GM12878 (cell line): ENCODE measurements around the gene GAD2. TPM values are rescaled to one million over a fixed set of nuclear protein-coding genes. Genes with fewer than 3 reads are reported as not detected.

Experiments
- ATAC-seq: fragments of 200-7000 bp; cut with Tn5 transposase; 3 replicates; pipeline ENCODE4 v1.9.1; 2020; ENCODE audit warnings: mild to moderate bottlenecking, moderate library complexity
- BruUV-seq: library from RNA; stranded (reverse); fragments of 400-500 nt; replicated peaks from 2 replicates; lab custom pipeline; 2021; lab: Mats Ljungman, UMichigan
- CTCF ChIA-PET: fragments of 300-600 bp; sonication (Branson Sonifier 250); formaldehyde crosslinking; extraction: SDS; loops from one replicate; lab custom pipeline; 2021; ENCODE audit warnings: inconsistent platforms; lab: Yijun Ruan, JAX
- POLR2A ChIA-PET: fragments of 350-600 bp; formaldehyde crosslinking; extraction: SDS; loops from one replicate; lab custom pipeline; 2021; ENCODE audit warnings: inconsistent platforms; lab: Charles Lee
- RAD21 ChIA-PET: fragments of 300-600 bp; sonication (Branson Sonifier 250); formaldehyde crosslinking; loops from one replicate; lab custom pipeline; 2023; ENCODE audit warnings: antibody characterized with exemption; ENCODE audit not compliant: unreplicated experiment; lab: Charles Lee
- SMC1A ChIA-PET: fragments of 300-600 bp; sonication (Branson Sonifier 250); formaldehyde crosslinking; loops from one replicate; lab custom pipeline; 2023; ENCODE audit not compliant: unreplicated experiment, uncharacterized antibody; lab: Charles Lee
- DNase-seq: peaks from one replicate; pipeline ENCODE4 v3.0.0-alpha.2; 2011; ENCODE audit warnings: low read depth, low spot score
- FAIRE-seq: peaks from 3 replicates; lab custom pipeline; 2011; peaks lifted over from hg19 to GRCh38; lab: Jason Lieb, UNC
- H2AFZ ChIP-seq: 2 replicates; pipeline ENCODE4 v1.6.0; 2011; ENCODE audit warnings: low read depth, low read length, control low read depth; ENCODE audit not compliant: control insufficient read depth
- H3K27ac ChIP-seq: 2 replicates; pipeline ENCODE4 v1.5.1; 2011; ENCODE audit warnings: control low read depth; ENCODE audit not compliant: control insufficient read depth, insufficient read depth
- H3K27me3 ChIP-seq, 2 experiments: replicated peaks in 1 of 2; 2 replicates each; pipeline versions ENCODE4 v1.6.0 to v1.6.1; 2011; ENCODE audit warnings: low read length in 1 of 2; ENCODE audit not compliant: control insufficient read depth in 2 of 2, insufficient read depth in 2 of 2
- H3K36me3 ChIP-seq, 2 experiments: 2 replicates each; pipeline ENCODE4 v1.5.1; 2011; ENCODE audit warnings: low read length in 1 of 2; ENCODE audit not compliant: control insufficient read depth in 2 of 2, insufficient read depth in 2 of 2
- H3K4me1 ChIP-seq: 2 replicates; pipeline ENCODE4 v1.6.1; 2011; ENCODE audit warnings: mild to moderate bottlenecking, low read length, moderate library complexity, mixed read lengths; ENCODE audit not compliant: control insufficient read depth, insufficient read depth
- H3K4me2 ChIP-seq: 2 replicates; pipeline ENCODE4 v1.6.0; 2011; ENCODE audit warnings: control low read depth; ENCODE audit not compliant: control insufficient read depth, insufficient read depth
- H3K4me3 ChIP-seq: fragments of 200-600 bp; sonication (generic); 2 replicates; pipeline ENCODE4 v1.5.1; 2016
- H3K79me2 ChIP-seq: 2 replicates; pipeline ENCODE4 v1.6.0; 2011; ENCODE audit warnings: low read length; ENCODE audit not compliant: control insufficient read depth, insufficient read depth
- H3K9ac ChIP-seq: 2 replicates; pipeline ENCODE4 v1.8.0; 2011; ENCODE audit warnings: low read length, control low read depth, mixed read lengths; ENCODE audit not compliant: control insufficient read depth, insufficient read depth
- H3K9me3 ChIP-seq: replicated peaks from 3 replicates; pipeline ENCODE4 v1.5.1; 2011; ENCODE audit warnings: mild to moderate bottlenecking, low read length; ENCODE audit not compliant: control insufficient read depth, insufficient read depth
- H4K20me1 ChIP-seq: 2 replicates; pipeline ENCODE4 v1.6.0; 2011; ENCODE audit not compliant: control insufficient read depth, insufficient read depth
- E2F4 ChIP-seq: IDR thresholded peaks from 2 replicates; pipeline ENCODE4 v1.6.1; 2012; ENCODE audit warnings: low read depth, low read length, improper control_type of control experiment
- EED ChIP-seq: sonication (generic); IDR thresholded peaks from 2 replicates; pipeline ENCODE4 v1.6.1; 2016; ENCODE audit warnings: antibody characterized with exemption, low read depth
- ETV6 ChIP-seq, 2 experiments: fragments of 450-650 bp in 1 of 2; IDR thresholded peaks in 1 of 2; conservative IDR thresholded peaks in 1 of 2; 2 replicates each; pipeline ENCODE4 v1.6.1; 2014; ENCODE audit warnings: antibody characterized with exemption in 1 of 2, borderline replicate concordance in 1 of 2, low read depth in 1 of 2, mild to moderate bottlenecking in 1 of 2, moderate library complexity in 1 of 2
- GABPA ChIP-seq: IDR thresholded peaks from 2 replicates; pipeline ENCODE4 v1.6.1; 2014; ENCODE audit warnings: antibody characterized with exemption, low read depth, mild to moderate bottlenecking, inconsistent platforms
- LARP7 ChIP-seq: fragments of 450-650 bp; IDR thresholded peaks from 2 replicates; pipeline ENCODE4 v1.6.1; 2017; ENCODE audit warnings: mild to moderate bottlenecking
- NRF1 ChIP-seq: conservative IDR thresholded peaks from 2 replicates; pipeline ENCODE4 v1.6.1; 2011; ENCODE audit warnings: mild to moderate bottlenecking, low read depth, low read length, improper control_type of control experiment
- PAX5 ChIP-seq: IDR thresholded peaks from 2 replicates; pipeline ENCODE4 v1.6.1; 2011; ENCODE audit warnings: low read depth, low read length, borderline replicate concordance
- POLR2AphosphoS2 ChIP-seq: IDR thresholded peaks from 2 replicates; pipeline ENCODE4 v1.6.1; 2011; ENCODE audit warnings: low read depth, mild to moderate bottlenecking, low read length, improper control_type of control experiment, moderate library complexity
- RBBP5 ChIP-seq: fragments of 200-600 bp; sonication (generic); conservative IDR thresholded peaks from 2 replicates; pipeline ENCODE4 v1.6.1; 2016
- SPI1 ChIP-seq: IDR thresholded peaks from 2 replicates; pipeline ENCODE4 v1.6.1; 2011; ENCODE audit warnings: low read depth, mild to moderate bottlenecking, low read length, moderate library complexity, borderline replicate concordance; ENCODE audit not compliant: insufficient read depth
- SREBF2 ChIP-seq: IDR thresholded peaks from 2 replicates; pipeline ENCODE4 v1.6.1; 2012; ENCODE audit warnings: mild to moderate bottlenecking, low read length
- TCF7 ChIP-seq: IDR thresholded peaks from 2 replicates; pipeline ENCODE4 v1.6.1; 2014; ENCODE audit warnings: antibody characterized with exemption, borderline replicate concordance
- YY1 ChIP-seq: IDR thresholded peaks from 2 replicates; pipeline ENCODE4 v1.6.1; 2011; ENCODE audit warnings: low read depth, mild to moderate bottlenecking, low read length
- ZSCAN29 ChIP-seq: fragments of 450-650 bp; IDR thresholded peaks from 2 replicates; pipeline ENCODE4 v1.6.1; 2017; ENCODE audit warnings: mild to moderate bottlenecking, moderate library complexity
- ZZZ3 ChIP-seq: IDR thresholded peaks from 2 replicates; pipeline ENCODE4 v1.6.1; 2011; ENCODE audit warnings: low read depth; ENCODE audit not compliant: control insufficient read depth, insufficient read length
- WGBS: methylation state at CpG from one replicate; pipeline ENCODE4 v1.1.6; 2016; ENCODE audit warnings: low lambda C conversion rate; ENCODE audit not compliant: insufficient replicate concordance, insufficient coverage; ENCODE audit errors: missing lambda C conversion rate; 5-methylcytosine and 5-hydroxymethylcytosine counted together
- in situ Hi-C: fragments of 300-500 bp; cut with MboI; formaldehyde crosslinking; loops from 9 replicates; pipeline ENCODE4 v1.14.3; 2018; ENCODE audit warnings: mixed read lengths
- intact Hi-C: fragments of 100-400 bp; cut with micrococcal nuclease; formaldehyde crosslinking; loops from one replicate; pipeline ENCODE4 v1.14.2; 2022; ENCODE audit not compliant: unreplicated experiment
- polyA plus RNA-seq, 11 experiments: library from polyadenylated mRNA; depleted of rRNA in 4 of 11; unstranded in 6 of 11; stranded (reverse) in 5 of 11; fragments of >200 nt; fragmentation: Nextera tagmentation in 4 of 11; fragmentation: Illumina TruSeq in 1 of 11; extraction: Ambion mirVana in 4 of 11; extraction: Trizol in 1 of 11; gene quantifications; 1 replicate in 1 of 11; 2 replicates in 10 of 11; pipeline versions ENCODE4 v1.2.1 to v1.2.3, GENCODE V29; 2011 to 2016; ENCODE audit warnings: inconsistent platforms in 2 of 11, missing spikeins in 2 of 11, low read depth in 1 of 11
- total RNA-seq, 4 experiments: library from RNA; depleted of rRNA in 3 of 4; stranded (reverse); fragments of >200 nt in 3 of 4; fragmentation: Illumina TruSeq in 1 of 4; extraction: Trizol in 1 of 4; gene quantifications; 2 replicates each; pipeline versions ENCODE4 v1.2.1 to v1.2.3, GENCODE V29; 2013 to 2021
- TF ChIP-seq, protein P1 (sequence below): IDR thresholded peaks from 2 replicates; pipeline ENCODE4 v1.6.1; 2011; ENCODE audit warnings: mild to moderate bottlenecking, low read depth, low read length, moderate library complexity; ENCODE audit not compliant: insufficient replicate concordance

Gene GAD2
- total and polyA plus RNA-seq, 10 of the 15 experiments (the other 5 are each of a cell fraction or from before 2014, with no cell fraction given): not detected

GRCh38 chr10:26211781-26212444 lies 4.7 kb upstream of the GAD2 start (continued):
- TF ChIP-seq SPI1: no peak
- no peak for TF ChIP-seq TCF7
- no peak for TF ChIP-seq EED

GRCh38 chr10:26212511-26212910 lies 4.1 kb upstream of the GAD2 start:
- POLR2A ChIA-PET: no interaction called here
- FAIRE-seq: no peak
- no peak overlapping the region for H3K4me2 ChIP-seq
- no peaks in the 10 kb centered on the region for H3K36me3 ChIP-seq
- peaks cover 13 to 26% of the 10 kb centered on the region in 2 experiments for H3K27me3 ChIP-seq
- H3K27ac ChIP-seq: no peak overlapping the region
- H2AFZ ChIP-seq: no peak overlapping the region
- H3K4me1 ChIP-seq: no peaks in the 10 kb centered on the region
- BruUV-seq: no TSS peak
- TF ChIP-seq LARP7 (no peak), RBBP5 (no peak), PAX5 (no peak), NRF1 (no peak), SPI1 (no peak), YY1 (no peak), ZZZ3 (no peak), E2F4 (no peak), POLR2AphosphoS2 (no peak), GABPA (no peak), ZSCAN29 (no peak), SREBF2 (no peak), ETV6 (conservative IDR thresholded peaks at IDR 0.05 in 1 of 2, IDR thresholded peaks at IDR 0.05 in 1 of 2; ENCODE audit: borderline replicate concordance in 1 of 2, low read depth in 1 of 2) (no peak)
- TF ChIP-seq, protein P1, sequence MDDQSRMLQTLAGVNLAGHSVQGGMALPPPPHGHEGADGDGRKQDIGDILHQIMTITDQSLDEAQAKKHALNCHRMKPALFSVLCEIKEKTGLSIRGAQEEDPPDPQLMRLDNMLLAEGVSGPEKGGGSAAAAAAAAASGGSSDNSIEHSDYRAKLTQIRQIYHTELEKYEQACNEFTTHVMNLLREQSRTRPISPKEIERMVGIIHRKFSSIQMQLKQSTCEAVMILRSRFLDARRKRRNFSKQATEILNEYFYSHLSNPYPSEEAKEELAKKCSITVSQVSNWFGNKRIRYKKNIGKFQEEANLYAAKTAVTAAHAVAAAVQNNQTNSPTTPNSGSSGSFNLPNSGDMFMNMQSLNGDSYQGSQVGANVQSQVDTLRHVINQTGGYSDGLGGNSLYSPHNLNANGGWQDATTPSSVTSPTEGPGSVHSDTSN: no peak
- TF ChIP-seq, all 136 proteins: peak for 0
- no peaks in the 10 kb centered on the region for H3K79me2 ChIP-seq
- no peak overlapping the region for H3K9ac ChIP-seq
- SMC1A ChIA-PET: no interaction called here
- in situ Hi-C loops: no loop called here
- no peaks in the 10 kb centered on the region for H4K20me1 ChIP-seq
- ATAC-seq (no peak), DNase-seq (no peak)
- H3K9me3 ChIP-seq: no peaks in the 10 kb centered on the region
- H3K4me3 ChIP-seq: no peak overlapping the region
- WGBS: 8% methylated on average over 12 of the region's 12 CpGs
- RAD21 ChIA-PET: no interaction called here
- intact Hi-C loops: no loop called here
- CTCF ChIA-PET: no interaction called here
